Fibroblast of lung (primary cell): ENCODE results near the gene HPX. TPM values are rescaled to one million over a fixed set of nuclear protein-coding genes. Genes with fewer than 3 reads are reported as not detected.
A peak's percentile ranks its signal among the peaks of the same experiment; 100 is the strongest.

ENCODE experiments used
- DNase-seq, 2 donors: peaks; one replicate each; pipeline versions ENCODE4 v3.0.0 to v3.0.0-alpha.2; 2010; ENCODE audit warnings: low read depth in 2 of 2
- H2AFZ ChIP-seq: 2 replicates; pipeline ENCODE4 v1.5.1; 2012; ENCODE audit warnings: low read length, control low read depth, inconsistent platforms
- H3K27ac ChIP-seq: 2 replicates; pipeline ENCODE4 v1.5.1; 2011; ENCODE audit warnings: low read length, control low read depth; ENCODE audit not compliant: insufficient read depth
- H3K27me3 ChIP-seq: 2 replicates; pipeline ENCODE4 v1.5.1; 2011; ENCODE audit warnings: mild to moderate bottlenecking, low read length; ENCODE audit not compliant: control insufficient read depth, insufficient read depth
- H3K36me3 ChIP-seq: 2 replicates; pipeline ENCODE4 v1.5.1; 2011; ENCODE audit warnings: low read length; ENCODE audit not compliant: control insufficient read depth, insufficient read depth
- H3K4me1 ChIP-seq: 2 replicates; pipeline ENCODE4 v1.5.1; 2011; ENCODE audit warnings: low read length; ENCODE audit not compliant: control insufficient read depth, insufficient read depth; ENCODE audit errors: extremely low read depth
- H3K4me2 ChIP-seq: 2 replicates; pipeline ENCODE4 v1.5.1; 2011; ENCODE audit warnings: low read length, control low read depth; ENCODE audit not compliant: insufficient read depth; ENCODE audit errors: extremely low read depth
- H3K4me3 ChIP-seq, 4 experiments: fragments of 200-600 bp in 1 of 4; sonication (generic) in 1 of 4; replicated peaks in 1 of 4; 2 replicates each; pipeline ENCODE4 v1.5.1; 2011 to 2016; ENCODE audit warnings: low read length in 4 of 4, low read depth in 3 of 4, mild to moderate bottlenecking in 3 of 4, control low read depth in 2 of 4, inconsistent platforms in 1 of 4, mixed read lengths in 1 of 4; ENCODE audit not compliant: insufficient read depth in 1 of 4; ENCODE audit errors: control extremely low read depth in 1 of 4
- H3K79me2 ChIP-seq: 2 replicates; pipeline ENCODE4 v1.5.1; 2012; ENCODE audit warnings: mild to moderate bottlenecking, low read length, inconsistent platforms; ENCODE audit not compliant: control insufficient read depth, insufficient read depth
- H3K9ac ChIP-seq: 2 replicates; pipeline ENCODE4 v1.5.1; 2011; ENCODE audit warnings: mild to moderate bottlenecking, low read length, control low read depth; ENCODE audit not compliant: insufficient read depth
- H3K9me3 ChIP-seq: 2 replicates; pipeline ENCODE4 v1.5.1; 2012; ENCODE audit warnings: low read depth, low read length; ENCODE audit not compliant: control insufficient read depth, insufficient read depth
- H4K20me1 ChIP-seq: 2 replicates; pipeline ENCODE4 v1.5.1; 2011; ENCODE audit warnings: low read length; ENCODE audit not compliant: control insufficient read depth, insufficient read depth; ENCODE audit errors: extremely low read depth
- EZH2 ChIP-seq: IDR thresholded peaks from 2 replicates; pipeline ENCODE4 v1.5.1; 2012; ENCODE audit warnings: low read length, control low read depth, mild to moderate bottlenecking; ENCODE audit errors: missing control alignments
- polyA plus RNA-seq, 2 donors: library from polyadenylated mRNA; depleted of rRNA in 1 of 2; stranded (reverse) in 1 of 2; unstranded in 1 of 2; fragments of >200 nt; gene quantifications; 2 replicates each; pipeline ENCODE4 v1.2.1, GENCODE V29; 2011 to 2012; ENCODE audit warnings: missing spikeins in 1 of 2
- total RNA-seq: library from RNA; depleted of rRNA; stranded (reverse); fragments of >200 nt; gene quantifications from 2 replicates; pipeline ENCODE4 v1.2.1, GENCODE V29; 2014
- TF ChIP-seq, protein P1 (sequence below), 2 donors: IDR thresholded peaks in 1 of 2; conservative IDR thresholded peaks in 1 of 2; 1 replicate in 1 of 2; 2 replicates in 1 of 2; pipeline ENCODE4 v1.5.1; 2011 to 2012; ENCODE audit warnings: low read length in 2 of 2, control low read depth in 1 of 2, inconsistent platforms in 1 of 2, low read depth in 1 of 2, mild to moderate bottlenecking in 1 of 2

Gene HPX
- total and polyA plus RNA-seq, 2 donors (not counting 1 experiment from before 2014, with no cell fraction given): 0.18 to 0.83 TPM

DNA sequence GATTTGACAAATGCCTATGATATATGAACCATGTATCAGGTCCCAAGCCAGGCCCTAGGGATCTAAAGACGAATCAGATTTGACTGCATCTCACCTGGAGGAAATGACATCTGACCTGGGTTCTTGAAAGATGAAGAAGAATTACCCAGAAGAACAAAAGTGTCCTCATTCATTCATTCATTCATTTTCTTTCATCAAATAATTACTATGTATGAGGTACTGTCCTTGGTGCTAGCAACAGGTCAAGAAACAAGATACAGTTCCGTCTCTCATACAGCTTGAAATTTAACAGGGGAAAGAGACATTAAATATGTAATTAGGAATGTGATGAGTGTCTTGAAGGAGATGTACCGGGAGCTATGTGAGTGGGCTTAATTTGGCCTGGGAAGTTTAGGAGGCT lies 20.1 kb downstream of the HPX start:
- Histone ChIP-seq H4K20me1 (no peaks in the 10 kb centered on the region), H3K36me3 (no peaks in the 10 kb centered on the region), H3K27ac (no peak overlapping the region), H3K9me3 (no peaks in the 10 kb centered on the region), H3K4me1 (peaks cover 5% of the 10 kb centered on the region), H3K27me3 (no peaks in the 10 kb centered on the region), H3K9ac (no peak overlapping the region), H3K4me2 (no peak overlapping the region), H2AFZ (no peak overlapping the region), H3K79me2 (no peaks in the 10 kb centered on the region), H3K4me3 (no peak overlapping the region)
- no peak for TF ChIP-seq EZH2
- TF ChIP-seq, protein P1, sequence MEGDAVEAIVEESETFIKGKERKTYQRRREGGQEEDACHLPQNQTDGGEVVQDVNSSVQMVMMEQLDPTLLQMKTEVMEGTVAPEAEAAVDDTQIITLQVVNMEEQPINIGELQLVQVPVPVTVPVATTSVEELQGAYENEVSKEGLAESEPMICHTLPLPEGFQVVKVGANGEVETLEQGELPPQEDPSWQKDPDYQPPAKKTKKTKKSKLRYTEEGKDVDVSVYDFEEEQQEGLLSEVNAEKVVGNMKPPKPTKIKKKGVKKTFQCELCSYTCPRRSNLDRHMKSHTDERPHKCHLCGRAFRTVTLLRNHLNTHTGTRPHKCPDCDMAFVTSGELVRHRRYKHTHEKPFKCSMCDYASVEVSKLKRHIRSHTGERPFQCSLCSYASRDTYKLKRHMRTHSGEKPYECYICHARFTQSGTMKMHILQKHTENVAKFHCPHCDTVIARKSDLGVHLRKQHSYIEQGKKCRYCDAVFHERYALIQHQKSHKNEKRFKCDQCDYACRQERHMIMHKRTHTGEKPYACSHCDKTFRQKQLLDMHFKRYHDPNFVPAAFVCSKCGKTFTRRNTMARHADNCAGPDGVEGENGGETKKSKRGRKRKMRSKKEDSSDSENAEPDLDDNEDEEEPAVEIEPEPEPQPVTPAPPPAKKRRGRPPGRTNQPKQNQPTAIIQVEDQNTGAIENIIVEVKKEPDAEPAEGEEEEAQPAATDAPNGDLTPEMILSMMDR (conservative IDR thresholded peaks at IDR 0.05 in 1 of 2, IDR thresholded peaks at IDR 0.05 in 1 of 2; ENCODE audit: low read depth in 1 of 2, low read length in 2 of 2): no peak
- DNase-seq: no peak

DNA sequence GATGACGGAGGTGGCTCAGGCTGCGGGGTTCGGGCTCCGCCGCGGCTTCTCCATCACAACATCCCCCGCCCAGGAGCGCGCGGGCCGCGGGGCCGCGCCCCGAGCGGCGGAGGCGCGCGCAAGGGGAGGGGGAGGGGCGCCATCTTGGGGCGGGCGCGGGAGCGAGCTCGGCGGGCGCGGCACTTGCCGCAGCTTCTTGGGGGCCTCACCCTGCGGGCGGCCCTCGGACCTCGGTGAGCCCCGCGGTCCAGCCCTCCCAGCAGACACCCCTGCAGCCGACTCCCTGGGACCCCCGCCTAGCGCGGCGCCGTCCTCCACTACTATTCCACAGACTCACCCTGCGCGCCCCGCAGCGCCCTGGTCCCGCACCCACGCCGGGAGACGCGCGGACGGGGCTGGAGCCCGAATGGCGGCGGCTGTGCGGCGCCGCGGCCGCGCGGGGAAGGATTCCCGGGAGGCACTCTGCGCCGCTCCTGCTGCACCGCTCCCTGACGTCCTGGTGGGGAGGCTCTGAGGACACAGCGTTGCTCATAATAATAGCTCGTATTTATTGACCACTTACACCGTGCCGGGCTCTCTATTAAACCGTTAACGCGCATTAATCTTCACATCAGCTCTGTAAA lies 21.7 kb downstream of the HPX start, which contains the start of gene APBB1:
Gene APBB1, minus strand, starts transcription at position 86 of the 623 bp plus-strand sequence. CDS start 7,747 bp downstream, outside the sequence.
- H4K20me1 ChIP-seq: peaks cover 2% of the 10 kb centered on the region
- H3K4me3 ChIP-seq: peak within 1 kb of the TSS; percentile 75 to 80 (median 76)
- H3K36me3 ChIP-seq: no peaks in the 10 kb centered on the region
- H3K27me3 ChIP-seq: no peaks in the 10 kb centered on the region
- H3K27ac ChIP-seq: peak within 1 kb of the TSS; percentile 46
- H3K4me1 ChIP-seq: peaks cover 5% of the 10 kb centered on the region
- DNase-seq: peak; percentile 54 to 59
- TF ChIP-seq, protein P1 (conservative IDR thresholded peaks at IDR 0.05 in 1 of 2, IDR thresholded peaks at IDR 0.05 in 1 of 2; ENCODE audit: low read depth in 1 of 2, low read length in 2 of 2): peak; percentile 17 to 20
- no peak for TF ChIP-seq EZH2
- H3K9me3 ChIP-seq: no peaks in the 10 kb centered on the region
- peak within 1 kb of the TSS; percentile 95 for H3K4me2 ChIP-seq
- peak within 1 kb of the TSS; percentile 75 for H3K9ac ChIP-seq
- peak within 1 kb of the TSS; percentile 93 for H2AFZ ChIP-seq
- H3K79me2 ChIP-seq: peaks cover 2% of the 10 kb centered on the region

DNA sequence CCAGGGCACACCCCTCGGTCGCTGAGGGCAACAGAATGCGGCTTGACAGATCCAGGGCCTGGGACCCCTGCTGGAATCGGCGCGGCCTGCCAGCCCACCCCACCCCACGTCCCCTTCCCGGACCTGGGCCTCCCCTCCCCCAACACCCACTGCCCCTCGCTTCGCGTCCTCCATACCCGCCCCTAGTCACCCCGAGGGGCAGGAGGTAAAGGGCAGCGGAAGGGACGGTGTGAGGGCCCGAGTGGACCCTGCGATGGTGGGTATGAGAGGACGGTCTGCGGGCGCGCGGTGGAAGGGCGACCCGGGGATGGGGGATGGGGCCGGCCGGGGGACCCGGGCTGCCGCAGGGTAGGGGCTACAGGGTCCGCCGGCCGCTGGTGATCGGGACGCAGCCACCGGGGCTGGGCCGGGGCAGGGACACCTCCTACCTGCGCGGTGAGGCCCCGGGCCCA lies 22.2 kb downstream of the HPX start:
- Histone ChIP-seq H3K79me2 (peaks cover 3% of the 10 kb centered on the region), H2AFZ (peak overlapping the region; percentile 43), H3K4me2 (peak overlapping the region; percentile 77), H3K9ac (peak overlapping the region; percentile 75), H3K27ac (no peak overlapping the region), H3K36me3 (no peaks in the 10 kb centered on the region), H3K4me1 (peaks cover 5% of the 10 kb centered on the region), H3K9me3 (no peaks in the 10 kb centered on the region), H3K27me3 (no peaks in the 10 kb centered on the region), H4K20me1 (peaks cover 2% of the 10 kb centered on the region), H3K4me3 (peak overlapping the region; percentile 71 to 78 (median 75))
- TF ChIP-seq, protein P1 (conservative IDR thresholded peaks at IDR 0.05 in 1 of 2, IDR thresholded peaks at IDR 0.05 in 1 of 2; ENCODE audit: low read depth in 1 of 2, low read length in 2 of 2): no peak
- no peak for TF ChIP-seq EZH2
- no peak for DNase-seq
